ENCODE data around the gene RBM20. TPM values are rescaled to one million over a fixed set of nuclear protein-coding genes. Genes with fewer than 3 reads are reported as not detected.
"Not testable (repeated sequence)": the region's sequence is repeated elsewhere in the genome, so short reads cannot be mapped to it uniquely, and the experiment has no call there.

Gene RBM20
- total RNA-seq, 1 donor from 2014 or later = 0.58 TPM

DNA sequence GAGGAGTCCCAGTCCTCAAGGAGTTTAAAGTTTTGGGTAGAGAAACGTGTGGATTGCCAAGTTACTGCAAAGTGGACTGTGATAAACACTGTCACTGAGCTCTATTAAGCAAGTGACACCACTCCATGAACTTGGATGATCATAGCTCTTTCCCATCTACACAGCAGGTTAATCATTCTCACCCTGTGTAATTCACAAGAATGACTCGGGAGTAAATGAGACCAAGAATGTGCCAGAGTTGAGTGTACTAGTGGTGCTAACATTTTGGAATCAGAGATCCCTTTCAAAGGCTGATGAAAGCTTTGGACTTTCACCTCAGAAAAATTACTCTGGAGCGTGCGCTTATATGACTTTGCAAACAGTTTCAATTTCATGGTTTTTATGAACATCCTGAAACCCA is 80.8 kb downstream of the RBM20 start:
- TF ChIP-seq, protein P1, sequence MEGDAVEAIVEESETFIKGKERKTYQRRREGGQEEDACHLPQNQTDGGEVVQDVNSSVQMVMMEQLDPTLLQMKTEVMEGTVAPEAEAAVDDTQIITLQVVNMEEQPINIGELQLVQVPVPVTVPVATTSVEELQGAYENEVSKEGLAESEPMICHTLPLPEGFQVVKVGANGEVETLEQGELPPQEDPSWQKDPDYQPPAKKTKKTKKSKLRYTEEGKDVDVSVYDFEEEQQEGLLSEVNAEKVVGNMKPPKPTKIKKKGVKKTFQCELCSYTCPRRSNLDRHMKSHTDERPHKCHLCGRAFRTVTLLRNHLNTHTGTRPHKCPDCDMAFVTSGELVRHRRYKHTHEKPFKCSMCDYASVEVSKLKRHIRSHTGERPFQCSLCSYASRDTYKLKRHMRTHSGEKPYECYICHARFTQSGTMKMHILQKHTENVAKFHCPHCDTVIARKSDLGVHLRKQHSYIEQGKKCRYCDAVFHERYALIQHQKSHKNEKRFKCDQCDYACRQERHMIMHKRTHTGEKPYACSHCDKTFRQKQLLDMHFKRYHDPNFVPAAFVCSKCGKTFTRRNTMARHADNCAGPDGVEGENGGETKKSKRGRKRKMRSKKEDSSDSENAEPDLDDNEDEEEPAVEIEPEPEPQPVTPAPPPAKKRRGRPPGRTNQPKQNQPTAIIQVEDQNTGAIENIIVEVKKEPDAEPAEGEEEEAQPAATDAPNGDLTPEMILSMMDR (conservative IDR thresholded peaks at IDR 0.05) = no peak
- no peaks in the 10 kb centered on the region for H3K27me3 Mint-ChIP-seq (ENCODE audit: low read depth)
- no peak overlapping the region for H3K4me3 Mint-ChIP-seq
- H3K27ac Mint-ChIP-seq (ENCODE audit: unreplicated experiment) = no peak overlapping the region
- H3K9me3 Mint-ChIP-seq = no peaks in the 10 kb centered on the region
- DNase-seq (ENCODE audit: low read depth, low spot score) = no peak
- H3K36me3 Mint-ChIP-seq (ENCODE audit: low read depth) = no peaks in the 10 kb centered on the region
- peaks cover 9% of the 10 kb centered on the region for H3K4me1 Mint-ChIP-seq

DNA sequence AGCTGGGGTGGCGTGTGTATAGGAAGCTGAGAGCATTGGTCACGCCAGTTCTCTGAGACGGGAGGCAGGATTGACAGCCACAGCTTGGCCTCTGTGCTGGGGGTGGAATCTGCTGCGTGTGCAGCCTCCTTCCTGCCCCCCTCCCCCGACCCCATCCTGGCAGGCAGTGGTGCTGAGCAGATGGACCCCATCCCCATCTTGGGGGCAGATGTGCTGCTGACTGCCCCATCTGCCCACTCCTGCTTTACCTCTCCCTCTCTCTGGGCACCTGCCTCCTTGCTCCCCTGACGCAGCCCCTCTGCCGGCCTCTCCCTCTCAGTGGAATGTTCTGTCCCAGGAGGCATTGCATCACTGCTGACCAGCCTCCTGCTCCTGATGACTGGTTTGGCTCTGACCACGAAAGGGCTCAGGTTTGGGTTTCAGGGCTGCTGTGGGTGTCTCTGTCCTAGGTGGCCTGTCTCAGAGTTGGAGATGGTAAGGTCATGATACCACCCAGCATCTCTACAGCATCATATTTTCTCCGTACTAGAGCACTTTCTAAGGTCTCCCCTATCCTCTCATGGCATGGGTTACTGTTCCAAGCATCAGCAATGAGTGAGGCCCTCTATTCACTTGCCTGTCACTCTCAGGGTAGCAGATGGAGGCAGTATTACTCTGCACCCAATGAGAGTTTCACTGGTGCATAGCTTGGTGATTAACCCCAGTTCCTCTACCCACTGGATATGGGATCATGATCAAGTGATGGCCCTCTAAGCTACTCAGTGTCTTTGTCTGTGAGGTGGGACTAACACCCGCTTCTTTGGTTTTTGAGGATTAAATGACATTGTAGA is 81.9 kb downstream of the RBM20 start:
- H3K9me3 Mint-ChIP-seq = no peaks in the 10 kb centered on the region
- DNase-seq (ENCODE audit: low read depth, low spot score) = no peak
- TF ChIP-seq, protein P1 (conservative IDR thresholded peaks at IDR 0.05) = no peak
- H3K4me3 Mint-ChIP-seq = no peak overlapping the region
- peaks cover 3% of the 10 kb centered on the region for H3K27me3 Mint-ChIP-seq (ENCODE audit: low read depth)
- peaks cover 9% of the 10 kb centered on the region for H3K4me1 Mint-ChIP-seq
- no peaks in the 10 kb centered on the region for H3K36me3 Mint-ChIP-seq (ENCODE audit: low read depth)
- no peak overlapping the region for H3K27ac Mint-ChIP-seq (ENCODE audit: unreplicated experiment)

DNA sequence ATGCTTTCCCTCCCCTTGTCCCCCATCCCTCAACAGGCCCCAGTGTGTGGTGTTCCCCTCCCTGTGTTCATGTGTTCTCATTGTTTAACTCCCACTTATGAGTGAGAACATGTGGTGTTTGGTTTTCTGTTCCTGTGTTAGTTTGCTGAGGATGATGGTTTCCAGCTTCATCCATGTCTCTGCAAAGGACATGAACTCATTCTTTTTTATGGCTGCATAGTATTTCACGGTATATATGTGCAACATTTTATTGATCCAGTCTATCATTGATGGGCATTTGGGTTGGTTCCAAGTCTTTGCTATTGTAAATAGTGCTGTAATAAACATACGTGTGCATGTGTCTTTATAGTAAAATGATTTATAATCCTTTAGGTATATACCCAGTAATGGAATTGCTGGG is 83.6 kb downstream of the RBM20 start:
- H3K9me3 Mint-ChIP-seq; DNase-seq (ENCODE audit: low read depth, low spot score); H3K4me1 Mint-ChIP-seq; H3K4me3 Mint-ChIP-seq; H3K27ac Mint-ChIP-seq (ENCODE audit: unreplicated experiment); H3K36me3 Mint-ChIP-seq (ENCODE audit: low read depth): not testable (repeated sequence)
- H3K27me3 Mint-ChIP-seq (ENCODE audit: low read depth) = peaks cover 17% of the 10 kb centered on the region

DNA sequence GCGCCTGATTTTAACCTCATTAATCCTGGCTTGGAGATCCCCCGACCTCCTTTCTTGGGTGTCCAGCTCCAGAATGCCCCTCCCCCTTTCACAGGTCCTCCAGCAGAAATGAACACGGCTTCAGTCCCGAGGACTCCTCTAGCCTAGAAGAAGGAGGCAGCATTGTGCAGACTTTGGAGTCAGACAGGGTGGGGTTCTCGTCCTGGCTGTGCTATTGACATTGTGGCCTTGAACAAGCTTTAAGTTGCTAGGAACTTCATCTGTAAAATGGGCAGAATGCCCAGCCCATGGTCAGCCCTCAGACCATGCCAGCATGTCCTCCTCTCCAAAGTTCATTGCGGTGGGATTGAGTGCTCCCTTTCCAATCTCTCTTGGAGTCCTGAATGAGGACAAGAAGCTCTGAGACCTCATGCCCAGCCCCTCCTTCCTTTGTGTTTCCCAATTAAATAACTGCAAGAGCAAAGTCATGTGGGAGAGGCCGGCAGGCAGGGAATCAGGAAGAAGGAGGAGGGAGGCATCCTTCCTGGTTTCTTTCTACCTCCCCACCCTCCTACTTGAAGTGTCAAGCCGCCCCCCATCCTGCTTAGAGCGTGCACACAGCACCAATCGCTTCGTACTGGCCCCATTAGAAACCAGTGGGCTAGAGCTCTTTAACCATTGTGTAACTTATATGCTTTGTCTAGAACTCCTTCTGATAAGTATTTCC is 86.4 kb downstream of the RBM20 start:
- no peak overlapping the region for H3K4me3 Mint-ChIP-seq
- peaks cover 35% of the 10 kb centered on the region for H3K27me3 Mint-ChIP-seq (ENCODE audit: low read depth)
- no peaks in the 10 kb centered on the region for H3K36me3 Mint-ChIP-seq (ENCODE audit: low read depth)
- peaks cover 10% of the 10 kb centered on the region for H3K4me1 Mint-ChIP-seq
- H3K27ac Mint-ChIP-seq (ENCODE audit: unreplicated experiment) = no peak overlapping the region
- no peak for DNase-seq (ENCODE audit: low read depth, low spot score)
- no peaks in the 10 kb centered on the region for H3K9me3 Mint-ChIP-seq
- TF ChIP-seq, protein P1 (conservative IDR thresholded peaks at IDR 0.05) = no peak

- DNase-seq (ENCODE audit: low read depth, low spot score) = no peak
- H3K27ac Mint-ChIP-seq (ENCODE audit: unreplicated experiment) = no peak overlapping the region
- no peaks in the 10 kb centered on the region for H3K36me3 Mint-ChIP-seq (ENCODE audit: low read depth)
- H3K4me1 Mint-ChIP-seq = peaks cover 4% of the 10 kb centered on the region
- TF ChIP-seq, protein P1 (conservative IDR thresholded peaks at IDR 0.05) = no peak
- H3K4me3 Mint-ChIP-seq = no peak overlapping the region
- peaks cover 36% of the 10 kb centered on the region for H3K27me3 Mint-ChIP-seq (ENCODE audit: low read depth)
- H3K9me3 Mint-ChIP-seq = no peaks in the 10 kb centered on the region
Observed at GRCh38 chr10:110733218-110733952, 89.2 kb downstream of the RBM20 start.
